CD4-positive, alpha-beta T cell treated with Interleukin-12 subunit alpha and Interleukin-12 subunit beta, for 1 hour (primary cell): ENCODE data around the gene PADI2.

ENCODE experiments used
- DNase-seq: peaks from one replicate; pipeline ENCODE4 v3.0.0-alpha.2; 2020

The PADI2 gene

DNA sequence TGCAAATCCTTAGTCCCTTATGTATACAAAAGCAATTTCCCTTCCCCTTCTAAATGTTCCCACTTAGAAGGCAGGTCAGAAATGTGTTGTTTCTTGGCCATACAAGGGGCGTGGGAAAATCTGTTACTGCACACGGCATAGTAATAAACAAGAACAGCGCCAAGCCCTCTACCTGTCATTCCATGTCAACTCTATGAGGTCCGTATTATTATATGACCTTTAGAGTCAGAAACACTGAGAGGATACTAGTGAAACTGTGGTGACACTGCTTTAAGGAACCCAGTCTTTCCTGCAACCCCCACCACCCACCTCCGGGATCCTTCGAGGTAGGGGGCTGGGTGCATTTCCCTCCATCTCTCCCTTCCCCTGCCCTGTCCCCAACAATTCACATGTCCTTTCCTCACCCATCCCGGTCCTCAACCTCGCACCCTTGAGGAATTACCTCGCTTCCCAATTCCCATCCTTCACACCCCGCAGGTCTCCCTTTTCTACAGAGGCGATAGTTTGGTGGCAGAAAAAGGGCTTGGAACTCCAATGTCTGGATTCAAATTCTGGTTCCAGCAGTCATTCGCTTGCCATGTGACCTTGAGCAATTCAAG lies 66.1 kb downstream of the PADI2 start:
- DNase-seq = no peak

DNA sequence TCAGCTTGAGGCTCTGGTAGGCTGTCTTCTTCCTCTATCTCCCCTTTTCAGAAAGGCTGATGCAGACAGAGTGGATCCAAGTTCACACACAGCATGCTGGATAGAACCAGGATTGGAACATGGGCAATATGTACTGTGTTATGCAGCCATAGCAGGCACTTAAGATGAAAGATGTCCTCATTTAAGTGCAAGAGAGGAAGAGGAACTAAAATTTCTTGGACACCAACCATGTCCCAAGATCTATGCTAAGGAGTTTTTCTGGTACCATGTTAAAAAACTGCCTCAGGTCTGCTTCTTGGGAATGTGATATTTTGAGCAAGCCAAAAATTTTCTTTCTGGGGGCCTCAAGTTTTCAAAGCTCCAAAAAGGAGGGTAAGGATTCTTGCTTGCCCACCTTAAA lies 66.6 kb downstream of the PADI2 start:
- DNase-seq = no peak

DNA sequence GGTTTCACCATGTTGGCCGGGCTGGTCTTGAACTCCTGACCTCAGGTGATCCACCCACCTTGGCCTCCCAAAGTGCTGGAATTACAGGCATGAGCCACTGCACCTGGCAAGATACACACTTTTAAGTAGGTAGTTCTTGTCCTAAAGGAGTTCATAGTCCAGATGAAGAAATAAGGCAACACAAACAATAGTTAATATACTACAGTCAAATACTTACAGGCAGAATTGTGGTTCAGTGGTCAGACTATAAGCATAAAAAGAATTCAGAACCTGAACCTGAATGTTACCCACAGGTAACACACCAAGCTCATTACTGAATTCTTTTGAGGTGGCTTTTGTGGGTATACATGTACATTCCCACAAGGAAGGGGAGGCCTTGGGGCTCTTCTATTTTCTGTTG lies 67.2 kb downstream of the PADI2 start:
- peak; percentile 14 for DNase-seq

- DNase-seq = no peak
Observed at GRCh38 chr1:17047924-17048323, 71.3 kb downstream of the PADI2 start.

- DNase-seq = no peak
Observed at GRCh38 chr1:17046334-17046657, 73.0 kb downstream of the PADI2 start.

GRCh38 chr1:17045634-17046333 lies 73.5 kb downstream of the PADI2 start:
- DNase-seq = peak; percentile 45

DNA sequence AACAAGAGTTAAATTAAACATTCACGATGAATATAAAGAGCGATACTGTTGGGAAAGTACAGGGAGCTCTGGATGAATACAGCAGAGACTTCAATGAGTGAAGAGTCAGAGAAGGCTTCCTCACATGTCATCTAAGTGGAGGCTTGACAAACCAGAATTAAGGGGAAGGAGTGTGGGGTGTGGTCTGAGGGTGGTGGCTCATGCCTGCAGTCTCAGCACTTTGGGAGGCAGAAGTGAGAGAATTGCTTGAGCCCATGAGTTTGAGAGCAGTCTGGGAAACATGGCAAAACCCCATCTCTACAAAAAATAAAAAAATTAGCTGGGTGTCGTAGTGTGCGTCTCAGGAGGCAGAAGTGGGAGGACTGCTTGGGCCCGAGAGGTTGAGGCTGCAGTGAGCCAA lies 74.1 kb downstream of the PADI2 start:
- DNase-seq = no peak

DNA sequence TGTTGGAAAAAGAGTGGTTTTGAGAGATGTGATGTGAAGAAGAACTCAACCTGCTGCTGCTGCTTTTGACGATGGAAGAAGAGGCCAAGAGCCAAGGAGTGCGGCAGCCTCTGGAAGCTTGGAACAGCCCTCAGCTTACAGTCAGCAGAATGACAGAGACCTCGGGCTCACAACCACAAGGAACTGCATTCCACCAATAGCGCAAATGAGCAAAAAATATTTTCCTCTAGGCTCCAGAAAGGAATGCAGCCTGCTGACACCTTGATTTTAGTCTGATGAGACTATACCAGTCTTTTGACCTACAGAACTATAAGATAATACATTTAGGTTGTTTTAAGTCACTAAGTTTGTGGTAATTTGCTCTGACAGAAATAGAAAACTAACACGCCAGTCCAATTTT lies 75.6 kb downstream of the PADI2 start:
- no peak for DNase-seq

GRCh38 chr1:17040135-17040534 lies 79.1 kb downstream of the PADI2 start:
- no peak for DNase-seq

DNA sequence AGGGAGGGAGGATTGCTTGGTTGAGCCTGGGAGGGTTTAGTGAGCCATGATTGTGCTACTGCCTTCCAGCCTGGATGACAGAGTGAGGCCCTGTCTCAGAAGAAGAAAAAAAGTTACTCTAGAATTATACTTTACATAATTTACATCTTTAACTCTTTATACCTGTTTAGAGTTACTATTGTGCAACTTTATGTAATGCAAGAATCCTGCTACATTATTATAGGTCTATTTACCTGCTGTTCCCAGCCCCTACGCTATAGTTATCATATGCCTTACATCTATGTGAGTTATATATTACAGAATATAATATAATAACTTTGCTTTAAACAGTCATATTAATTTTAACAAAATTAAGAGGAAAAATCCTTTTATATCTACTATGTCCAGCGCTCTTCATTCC lies 79.7 kb downstream of the PADI2 start:
- DNase-seq = no peak

- no peak for DNase-seq
Observed at GRCh38 chr1:17033481-17033880, 85.8 kb downstream of the PADI2 start.

DNA sequence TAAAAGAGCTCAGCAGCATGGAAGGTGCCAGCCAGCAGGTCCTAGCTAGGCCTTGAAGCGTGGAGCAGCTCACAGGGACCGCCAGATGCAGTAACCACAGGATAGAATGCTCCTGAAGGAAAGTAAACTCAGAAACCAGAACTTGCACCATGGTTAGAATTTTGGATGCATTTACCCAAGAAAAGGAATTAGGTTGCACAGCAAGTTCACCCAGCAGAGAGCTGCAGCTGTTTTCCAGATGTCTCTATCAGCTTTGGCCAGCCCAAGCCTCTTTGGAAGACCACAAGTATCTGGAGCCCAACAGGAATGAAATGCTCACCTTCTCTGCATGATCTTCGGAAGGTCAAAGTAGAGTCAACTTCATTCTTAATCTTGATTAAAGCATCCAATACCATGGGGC lies 86.5 kb downstream of the PADI2 start:
- no peak for DNase-seq

DNA sequence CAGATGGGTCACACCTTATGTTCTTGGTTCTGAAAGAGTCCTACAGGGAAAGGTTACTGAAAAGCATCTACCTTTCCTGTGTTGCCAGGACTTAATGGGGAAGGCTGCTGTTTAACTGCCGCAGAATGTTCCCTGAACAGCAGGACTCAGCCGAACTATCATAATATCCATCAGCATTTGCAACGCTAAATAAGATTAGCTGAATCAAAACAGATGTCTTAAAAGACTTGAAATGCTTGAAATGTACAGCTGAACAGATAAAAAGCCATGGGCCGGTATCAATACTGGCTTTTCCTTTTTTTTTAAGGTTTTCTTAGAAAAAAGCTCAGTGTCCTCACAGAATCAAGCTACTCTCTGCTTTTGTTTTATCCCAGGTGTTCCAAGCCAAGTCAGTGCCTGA lies 87.8 kb downstream of the PADI2 start:
- DNase-seq = no peak

DNA sequence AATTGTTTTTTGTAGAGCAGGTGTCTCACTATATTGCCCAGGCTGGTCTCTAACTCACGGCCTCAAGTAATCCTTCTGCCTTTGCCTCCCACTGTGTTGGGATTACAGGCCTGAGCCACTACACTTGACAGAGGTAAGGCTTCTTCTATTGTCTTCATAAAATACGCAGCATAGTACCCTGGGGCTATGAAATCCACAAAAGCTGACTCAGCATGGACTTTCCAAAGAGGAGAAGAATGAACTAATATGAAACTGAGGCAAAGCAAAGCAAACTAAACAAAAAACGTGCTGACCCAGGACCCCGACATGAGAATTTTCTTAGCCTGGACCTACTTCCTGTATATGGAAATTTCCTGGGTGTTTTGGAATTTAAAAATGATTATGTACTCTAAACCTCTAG lies 89.0 kb downstream of the PADI2 start:
- DNase-seq = no peak

- DNase-seq = no peak
Observed at GRCh38 chr1:17028662-17029188, 90.5 kb downstream of the PADI2 start.

DNA sequence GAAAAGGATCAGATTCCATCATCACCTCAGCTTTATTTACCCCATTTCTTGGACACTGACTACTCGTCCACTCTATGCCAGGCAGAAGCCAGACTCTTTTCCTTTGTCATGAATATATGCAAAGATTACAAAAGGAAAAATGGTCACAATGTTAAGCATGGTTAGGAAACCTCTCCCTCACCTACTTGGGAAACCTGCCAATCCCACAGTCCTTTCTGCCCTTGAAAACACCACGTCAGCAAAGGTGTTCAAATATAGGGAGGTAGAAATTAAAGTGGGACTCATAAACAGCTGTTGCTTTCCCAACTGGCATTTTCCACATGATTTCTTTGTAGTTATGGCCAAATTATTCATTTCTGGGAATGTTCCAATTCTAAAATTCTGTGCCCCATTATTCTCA lies 91.4 kb downstream of the PADI2 start:
- DNase-seq = no peak

GRCh38 chr1:17027403-17027802 lies 91.8 kb downstream of the PADI2 start:
- no peak for DNase-seq

GRCh38 chr1:17024721-17025120 lies 94.5 kb downstream of the PADI2 start:
- no peak for DNase-seq

GRCh38 chr1:17023573-17023972 lies 95.7 kb downstream of the PADI2 start:
- no peak for DNase-seq

- DNase-seq = no peak
Observed at GRCh38 chr1:17023102-17023501, 96.1 kb downstream of the PADI2 start.

GRCh38 chr1:17021896-17022295 lies 97.4 kb downstream of the PADI2 start:
- DNase-seq = no peak

DNA sequence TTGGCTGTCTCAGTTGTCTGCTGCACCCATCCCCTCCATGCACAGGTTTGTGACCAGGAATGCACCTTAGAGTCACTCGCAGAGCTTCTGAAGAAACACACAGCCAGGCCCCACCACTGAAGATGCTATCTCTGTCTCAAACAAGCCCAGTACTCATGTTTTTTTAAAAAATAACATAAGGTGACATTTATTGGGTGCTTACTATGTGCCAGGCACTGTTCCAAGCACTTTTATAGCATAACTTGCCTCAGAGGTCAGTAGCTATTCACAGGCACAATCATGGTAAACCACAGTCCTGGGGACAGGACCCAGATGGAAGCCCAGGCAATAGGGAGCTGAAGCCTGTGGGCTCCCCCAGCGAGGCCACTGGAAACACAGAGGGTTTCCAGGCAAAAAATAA lies 98.7 kb downstream of the PADI2 start:
- DNase-seq = no peak

GRCh38 chr1:17018849-17019248 lies 100.4 kb downstream of the PADI2 start:
- DNase-seq = no peak

- no peak for DNase-seq
Observed at GRCh38 chr1:17017435-17017834, 101.8 kb downstream of the PADI2 start.
